ENCODE measurements around the gene ADAMTS12. TPM values are rescaled to one million over a fixed set of nuclear protein-coding genes. Genes with fewer than 3 reads are reported as not detected.

Gene ADAMTS12
- total RNA-seq, 2 donors from 2014 or later, result 0.43 to 1.7 TPM

DNA sequence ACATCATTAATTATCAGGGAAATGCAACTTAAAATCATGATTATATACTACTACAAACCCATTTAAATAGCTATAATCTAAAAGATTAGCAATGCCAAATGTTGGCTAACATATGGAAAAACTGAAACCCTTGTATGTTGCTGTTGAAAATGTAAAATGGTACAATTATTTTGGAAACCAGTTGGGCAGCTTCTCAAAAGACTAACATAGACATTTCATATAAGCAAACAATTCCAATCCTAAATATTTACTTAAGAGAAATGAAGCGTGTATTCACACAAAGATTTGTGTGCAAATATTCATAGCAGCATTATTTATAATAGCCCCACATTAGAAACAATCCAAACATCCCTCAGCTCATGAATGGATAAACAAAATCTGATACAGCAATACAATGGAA, 106.2 kb downstream of the ADAMTS12 start:
- Histone ChIP-seq H3K9me3 (peaks cover 0 to 9% of the 10 kb centered on the region in 2 donors), H3K36me3 (no peaks in the 10 kb centered on the region), H3K27ac (no peak overlapping the region), H3K27me3 (no peaks in the 10 kb centered on the region), H3K4me3 (no peak overlapping the region), H3K4me1 (peaks cover 0 to 4% of the 10 kb centered on the region in 2 donors)
- TF ChIP-seq, protein P1, sequence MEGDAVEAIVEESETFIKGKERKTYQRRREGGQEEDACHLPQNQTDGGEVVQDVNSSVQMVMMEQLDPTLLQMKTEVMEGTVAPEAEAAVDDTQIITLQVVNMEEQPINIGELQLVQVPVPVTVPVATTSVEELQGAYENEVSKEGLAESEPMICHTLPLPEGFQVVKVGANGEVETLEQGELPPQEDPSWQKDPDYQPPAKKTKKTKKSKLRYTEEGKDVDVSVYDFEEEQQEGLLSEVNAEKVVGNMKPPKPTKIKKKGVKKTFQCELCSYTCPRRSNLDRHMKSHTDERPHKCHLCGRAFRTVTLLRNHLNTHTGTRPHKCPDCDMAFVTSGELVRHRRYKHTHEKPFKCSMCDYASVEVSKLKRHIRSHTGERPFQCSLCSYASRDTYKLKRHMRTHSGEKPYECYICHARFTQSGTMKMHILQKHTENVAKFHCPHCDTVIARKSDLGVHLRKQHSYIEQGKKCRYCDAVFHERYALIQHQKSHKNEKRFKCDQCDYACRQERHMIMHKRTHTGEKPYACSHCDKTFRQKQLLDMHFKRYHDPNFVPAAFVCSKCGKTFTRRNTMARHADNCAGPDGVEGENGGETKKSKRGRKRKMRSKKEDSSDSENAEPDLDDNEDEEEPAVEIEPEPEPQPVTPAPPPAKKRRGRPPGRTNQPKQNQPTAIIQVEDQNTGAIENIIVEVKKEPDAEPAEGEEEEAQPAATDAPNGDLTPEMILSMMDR (IDR thresholded peaks at IDR 0.05), result no peak
- DNase-seq (ENCODE audit: low spot score), result no peak

DNA sequence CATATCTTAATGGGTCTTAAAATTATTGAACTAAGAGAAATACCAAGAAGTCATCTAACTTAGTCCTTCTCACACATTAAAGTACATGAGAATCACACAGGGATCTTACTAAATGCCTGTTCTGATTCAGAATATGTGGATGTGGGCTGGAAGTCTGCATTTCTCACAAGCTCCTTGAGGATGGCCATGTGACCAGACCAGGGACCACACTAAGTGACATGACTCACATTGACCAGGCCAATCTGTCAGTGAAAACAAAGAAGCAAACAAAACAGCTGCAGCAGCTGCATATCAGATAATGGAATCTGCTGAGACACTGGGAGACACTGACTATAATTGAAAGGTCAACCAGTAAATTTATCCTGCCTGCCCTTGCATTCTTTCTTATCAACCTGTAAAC, 110.5 kb downstream of the ADAMTS12 start:
- Histone ChIP-seq H3K9me3 (peaks cover 0 to 24% of the 10 kb centered on the region in 2 donors), H3K4me1 (no peaks in the 10 kb centered on the region), H3K36me3 (no peaks in the 10 kb centered on the region), H3K27me3 (no peaks in the 10 kb centered on the region), H3K4me3 (no peak overlapping the region), H3K27ac (no peak overlapping the region)
- TF ChIP-seq, protein P1 (IDR thresholded peaks at IDR 0.05), result no peak
- DNase-seq (ENCODE audit: low spot score), result no peak

DNA sequence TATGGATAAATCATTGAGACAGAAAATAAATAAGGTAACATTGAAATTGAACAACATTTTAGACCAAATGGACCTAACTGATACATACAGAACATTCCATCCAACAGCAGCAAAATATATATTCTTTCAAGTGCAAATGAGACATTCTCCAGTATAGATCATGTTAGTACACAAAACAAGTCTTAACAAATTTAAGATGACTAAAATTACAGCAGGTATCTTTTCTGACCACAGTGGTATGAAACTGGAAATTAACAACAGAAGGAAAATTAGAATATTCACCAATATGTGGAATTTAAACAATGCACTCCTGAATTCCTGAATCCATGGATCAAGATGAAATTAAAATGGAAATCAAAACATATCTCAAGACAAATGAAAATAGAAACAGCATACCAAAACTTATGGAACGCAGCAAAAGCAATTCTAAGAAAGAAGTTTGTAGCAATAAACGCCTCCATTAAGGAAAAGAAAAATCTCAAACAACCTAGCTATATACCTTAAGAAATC, 115.6 kb downstream of the ADAMTS12 start:
- Histone ChIP-seq H3K9me3 (peaks cover 0 to 14% of the 10 kb centered on the region in 2 donors), H3K4me1 (peaks cover 0 to 3% of the 10 kb centered on the region in 2 donors), H3K4me3 (no peak overlapping the region), H3K27ac (no peak overlapping the region), H3K36me3 (no peaks in the 10 kb centered on the region), H3K27me3 (no peaks in the 10 kb centered on the region)
- TF ChIP-seq, protein P1 (IDR thresholded peaks at IDR 0.05), result no peak
- no peak for DNase-seq (ENCODE audit: low spot score)

DNA sequence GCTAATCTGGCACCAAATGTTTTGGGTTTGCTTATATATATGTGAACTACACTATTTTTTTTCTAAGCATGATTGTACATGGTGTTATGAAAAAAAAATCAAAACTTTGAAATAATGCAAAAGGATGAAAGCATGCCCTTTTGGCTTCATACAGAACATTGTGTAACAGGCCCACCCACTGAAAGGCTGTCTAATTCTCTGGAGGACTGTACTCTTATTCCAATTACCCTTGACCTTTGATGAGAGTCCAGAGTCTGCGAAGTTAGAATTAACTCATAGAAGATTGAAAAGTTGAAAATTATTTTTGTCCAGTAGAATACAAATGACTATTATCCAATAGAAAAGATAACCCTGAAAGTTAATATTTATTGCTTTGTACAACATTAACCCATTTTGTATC, 117.4 kb downstream of the ADAMTS12 start:
- TF ChIP-seq, protein P1 (IDR thresholded peaks at IDR 0.05), result no peak
- no peaks in the 10 kb centered on the region for H3K36me3 ChIP-seq
- peaks cover 0 to 4% of the 10 kb centered on the region in 2 donors for H3K4me1 ChIP-seq
- H3K27ac ChIP-seq, result no peak overlapping the region
- no peak for DNase-seq (ENCODE audit: low spot score)
- no peaks in the 10 kb centered on the region for H3K27me3 ChIP-seq
- peaks cover 0 to 14% of the 10 kb centered on the region in 2 donors for H3K9me3 ChIP-seq
- no peak overlapping the region for H3K4me3 ChIP-seq

DNA sequence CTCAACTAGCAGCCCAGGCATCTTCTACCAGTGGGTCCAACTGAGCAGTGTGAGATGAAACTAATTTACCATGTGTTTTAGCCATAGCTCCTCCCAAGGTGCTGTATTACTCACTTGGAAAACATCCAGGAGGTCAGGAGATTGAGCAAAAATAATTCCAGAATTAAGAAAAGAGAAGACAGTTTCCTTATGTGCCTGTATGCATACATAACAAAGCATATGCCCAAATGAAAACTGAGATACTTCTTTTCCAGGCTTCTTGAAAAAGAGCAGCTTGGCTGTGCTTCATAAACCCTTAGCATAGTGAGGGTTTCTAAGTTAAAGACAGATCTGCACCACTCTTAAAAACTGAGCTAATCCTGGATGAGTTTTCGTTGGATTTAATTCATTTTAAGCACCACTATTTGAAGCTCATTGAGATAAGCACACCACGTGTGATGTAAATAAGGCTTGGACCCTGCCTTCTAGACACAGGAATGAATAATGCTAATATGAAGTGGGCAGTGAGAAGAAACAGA, 119.4 kb downstream of the ADAMTS12 start:
- no peaks in the 10 kb centered on the region for H3K27me3 ChIP-seq
- H3K4me3 ChIP-seq, result no peak overlapping the region
- TF ChIP-seq, protein P1 (IDR thresholded peaks at IDR 0.05), result no peak
- peaks cover 0 to 2% of the 10 kb centered on the region in 2 donors for H3K9me3 ChIP-seq
- DNase-seq (ENCODE audit: low spot score), result no peak
- H3K27ac ChIP-seq, result no peak overlapping the region
- H3K4me1 ChIP-seq, result peaks cover 0 to 10% of the 10 kb centered on the region in 2 donors
- H3K36me3 ChIP-seq, result no peaks in the 10 kb centered on the region

DNA sequence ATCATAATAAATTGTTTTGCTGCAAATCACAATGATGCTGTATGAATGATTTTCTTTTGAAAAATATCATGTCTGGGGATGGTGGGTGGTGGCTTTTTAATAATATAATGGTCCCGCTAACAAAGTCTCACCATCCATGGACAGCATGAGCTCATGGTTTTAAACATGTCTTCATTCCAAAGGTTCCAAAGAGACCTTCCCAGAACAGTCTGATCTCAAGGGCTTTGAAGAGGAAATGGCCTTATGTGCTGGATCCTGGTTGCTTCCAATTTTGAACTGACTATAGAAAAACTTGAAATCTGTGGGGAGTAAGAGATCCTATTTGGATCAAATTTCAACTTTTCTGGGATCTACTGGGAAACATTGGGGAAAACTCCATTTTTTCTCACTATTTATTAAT, 121.8 kb downstream of the ADAMTS12 start:
- H3K4me3 ChIP-seq, result no peak overlapping the region
- H3K9me3 ChIP-seq, result no peaks in the 10 kb centered on the region
- no peak overlapping the region for H3K27ac ChIP-seq
- no peak for DNase-seq (ENCODE audit: low spot score)
- H3K36me3 ChIP-seq, result no peaks in the 10 kb centered on the region
- TF ChIP-seq, protein P1 (IDR thresholded peaks at IDR 0.05), result no peak
- H3K4me1 ChIP-seq, result peaks cover 0 to 10% of the 10 kb centered on the region in 2 donors
- no peaks in the 10 kb centered on the region for H3K27me3 ChIP-seq
